ENCODE measurements around the gene SSR4.
A peak's percentile ranks its signal among the peaks of the same experiment; 100 is the strongest.

The SSR4 gene

DNA sequence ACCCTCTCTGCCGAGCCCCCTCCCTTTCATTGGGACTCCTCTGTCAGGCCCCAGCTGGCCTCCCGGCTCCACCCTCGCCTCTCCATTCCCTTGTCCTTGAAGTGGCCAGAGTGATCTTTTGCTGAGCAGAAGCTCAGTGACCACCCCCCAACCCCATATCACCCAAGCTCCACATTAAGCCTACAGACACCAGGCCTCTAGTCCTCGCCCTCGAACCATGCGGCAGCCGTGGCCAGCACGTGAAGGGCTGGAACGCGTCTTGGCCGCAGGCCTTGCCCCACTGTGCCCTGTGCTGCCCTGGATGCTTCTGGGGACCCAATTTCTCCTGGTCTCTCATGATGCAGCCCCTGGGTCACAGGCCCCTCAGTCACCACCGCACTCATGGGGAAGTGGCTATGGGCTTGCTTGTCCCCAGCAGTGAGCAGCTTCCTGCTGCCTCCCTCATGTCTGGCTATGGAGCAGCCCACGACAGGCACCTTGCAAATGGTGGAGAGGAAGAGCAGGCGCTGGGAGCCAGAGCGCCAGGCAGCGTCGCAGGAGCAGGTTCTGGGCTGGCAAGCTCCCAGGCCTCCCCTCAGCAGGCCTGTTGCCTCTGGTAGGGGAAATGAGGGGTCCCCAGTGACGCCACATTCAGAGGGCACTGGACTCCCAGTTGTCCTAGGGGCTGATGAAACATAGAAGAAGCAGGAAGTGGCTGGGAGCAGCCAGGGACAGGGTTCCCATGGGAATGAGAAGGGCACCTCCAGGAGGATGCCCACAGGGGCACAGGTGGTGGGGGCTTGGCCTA is 14.4 kb upstream of the SSR4 start:
- TF ChIP-seq, protein P1, sequence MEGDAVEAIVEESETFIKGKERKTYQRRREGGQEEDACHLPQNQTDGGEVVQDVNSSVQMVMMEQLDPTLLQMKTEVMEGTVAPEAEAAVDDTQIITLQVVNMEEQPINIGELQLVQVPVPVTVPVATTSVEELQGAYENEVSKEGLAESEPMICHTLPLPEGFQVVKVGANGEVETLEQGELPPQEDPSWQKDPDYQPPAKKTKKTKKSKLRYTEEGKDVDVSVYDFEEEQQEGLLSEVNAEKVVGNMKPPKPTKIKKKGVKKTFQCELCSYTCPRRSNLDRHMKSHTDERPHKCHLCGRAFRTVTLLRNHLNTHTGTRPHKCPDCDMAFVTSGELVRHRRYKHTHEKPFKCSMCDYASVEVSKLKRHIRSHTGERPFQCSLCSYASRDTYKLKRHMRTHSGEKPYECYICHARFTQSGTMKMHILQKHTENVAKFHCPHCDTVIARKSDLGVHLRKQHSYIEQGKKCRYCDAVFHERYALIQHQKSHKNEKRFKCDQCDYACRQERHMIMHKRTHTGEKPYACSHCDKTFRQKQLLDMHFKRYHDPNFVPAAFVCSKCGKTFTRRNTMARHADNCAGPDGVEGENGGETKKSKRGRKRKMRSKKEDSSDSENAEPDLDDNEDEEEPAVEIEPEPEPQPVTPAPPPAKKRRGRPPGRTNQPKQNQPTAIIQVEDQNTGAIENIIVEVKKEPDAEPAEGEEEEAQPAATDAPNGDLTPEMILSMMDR (conservative IDR thresholded peaks at IDR 0.05; ENCODE audit: low read depth, low read length) = no peak
- no peak overlapping the region for H3K4me3 ChIP-seq (ENCODE audit: low read length)
- no peak for DNase-seq (ENCODE audit: low read depth)

DNA sequence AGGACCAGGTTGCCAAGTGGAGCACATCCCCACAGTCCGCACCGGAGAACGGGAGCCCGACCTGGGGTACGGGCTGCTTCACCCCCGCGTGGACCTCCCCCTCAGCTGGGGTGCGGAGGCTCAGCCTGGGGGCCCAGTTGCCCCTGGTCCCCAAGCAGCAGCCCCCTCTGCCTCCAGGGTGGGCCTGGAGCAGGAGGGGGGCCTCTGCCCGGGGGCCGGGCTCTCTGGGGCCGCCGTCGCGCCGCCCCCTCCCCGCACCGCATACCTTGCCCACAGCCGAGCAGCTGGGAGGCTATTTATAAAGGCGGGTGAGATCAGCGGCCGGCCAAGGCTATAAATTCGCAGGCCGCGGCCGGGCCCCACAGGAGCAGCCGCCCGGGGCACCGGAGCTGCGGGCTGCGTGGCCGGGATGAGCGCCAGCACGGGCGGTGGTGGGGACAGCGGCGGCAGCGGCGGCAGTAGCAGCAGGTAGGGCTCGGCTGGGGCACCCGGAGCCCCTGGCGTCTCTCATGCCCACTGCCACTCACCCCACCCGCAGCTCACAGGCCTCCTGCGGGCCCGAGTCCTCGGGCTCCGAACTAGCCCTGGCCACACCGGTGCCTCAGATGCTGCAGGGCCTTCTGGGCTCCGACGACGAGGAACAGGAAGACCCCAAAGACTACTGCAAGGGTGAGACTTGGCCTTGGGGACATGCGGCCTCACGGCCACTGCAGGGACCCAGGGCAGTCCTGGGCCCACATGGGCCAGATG is 13.6 kb upstream of the SSR4 start, which contains the start of gene SRPK3:
SRPK3 (plus strand) TSS at position 364 of the 750 bp plus-strand sequence; CDS start at position 410, 46 bp downstream.
- DNase-seq (ENCODE audit: low read depth) = no peak
- TF ChIP-seq, protein P1 (conservative IDR thresholded peaks at IDR 0.05; ENCODE audit: low read depth, low read length) = no peak
- no peak within 1 kb of the TSS for H3K4me3 ChIP-seq (ENCODE audit: low read length)

DNA sequence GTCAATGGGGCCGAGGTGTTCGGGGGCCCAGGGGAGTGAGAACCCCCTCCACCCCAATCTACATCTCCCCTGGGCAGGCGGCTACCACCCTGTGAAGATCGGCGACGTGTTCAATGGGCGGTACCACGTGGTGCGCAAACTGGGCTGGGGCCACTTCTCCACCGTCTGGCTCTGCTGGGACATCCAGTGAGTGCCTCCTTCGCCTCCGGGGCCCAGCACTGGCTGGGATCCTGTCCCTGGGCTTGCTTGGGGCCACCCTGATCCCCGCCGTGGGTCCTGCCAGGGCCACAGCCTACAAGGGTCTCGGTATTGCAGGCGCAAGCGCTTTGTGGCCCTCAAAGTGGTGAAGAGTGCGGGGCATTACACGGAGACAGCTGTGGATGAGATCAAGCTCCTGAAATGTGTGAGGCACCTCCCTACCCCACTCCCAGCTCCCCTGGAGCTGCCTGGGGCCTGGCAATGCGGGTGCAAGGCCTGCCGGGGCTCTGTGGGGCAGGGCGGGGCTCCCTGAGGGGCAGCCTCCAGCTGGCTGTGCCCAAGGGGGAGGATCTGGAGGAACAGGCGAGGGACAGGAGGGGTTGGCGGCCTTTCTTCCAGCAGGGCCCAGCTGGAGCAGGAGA is 12.9 kb upstream of the SSR4 start:
- no peak for DNase-seq (ENCODE audit: low read depth)

DNA sequence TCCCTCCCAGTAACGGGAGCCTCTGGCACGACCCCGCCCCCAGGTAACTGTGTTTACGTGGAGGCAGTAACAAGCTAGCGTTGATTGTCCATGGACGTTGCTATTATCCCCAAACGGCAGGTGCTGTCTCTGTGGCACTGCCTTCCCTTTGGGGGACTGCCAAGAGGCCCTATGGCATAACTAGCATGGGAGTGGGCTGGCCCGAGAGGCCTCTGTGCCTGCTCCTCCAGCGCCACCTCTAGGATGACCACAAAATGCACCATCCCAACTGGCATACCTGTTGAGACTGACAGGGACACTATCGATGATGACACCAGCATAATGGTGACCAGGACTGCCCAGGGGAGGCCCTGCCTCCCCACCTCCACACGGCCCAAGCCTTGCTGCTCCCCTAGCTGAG is 12.2 kb upstream of the SSR4 start:
- TF ChIP-seq, protein P1 (conservative IDR thresholded peaks at IDR 0.05; ENCODE audit: low read depth, low read length) = peak; percentile 17
- no peak for DNase-seq (ENCODE audit: low read depth)
- no peak overlapping the region for H3K4me3 ChIP-seq (ENCODE audit: low read length)

More for the DNA sequence above, 12.9 kb upstream of the SSR4 start:
- H3K4me3 ChIP-seq (ENCODE audit: low read length) = no peak overlapping the region
- TF ChIP-seq, protein P1 (conservative IDR thresholded peaks at IDR 0.05; ENCODE audit: low read depth, low read length) = no peak

DNA sequence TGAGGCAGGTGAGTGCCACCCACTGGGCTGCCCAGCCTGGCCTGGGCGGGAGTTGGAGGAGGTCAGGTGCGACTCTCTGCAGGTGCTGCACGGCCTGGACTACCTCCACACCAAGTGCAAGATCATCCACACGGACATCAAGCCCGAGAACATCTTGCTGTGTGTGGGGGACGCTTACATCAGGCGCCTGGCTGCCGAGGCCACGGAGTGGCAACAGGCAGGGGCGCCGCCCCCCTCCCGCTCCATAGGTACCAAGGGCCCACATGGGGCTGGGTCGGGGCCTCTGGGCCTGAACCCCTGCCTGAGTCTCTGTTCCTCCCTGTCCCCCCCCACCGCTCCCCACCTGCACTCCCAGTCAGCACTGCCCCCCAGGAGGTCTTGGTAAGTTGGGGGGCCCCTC is 11.6 kb upstream of the SSR4 start:
- no peak for DNase-seq (ENCODE audit: low read depth)
- TF ChIP-seq, protein P1 (conservative IDR thresholded peaks at IDR 0.05; ENCODE audit: low read depth, low read length) = no peak
- H3K4me3 ChIP-seq (ENCODE audit: low read length) = no peak overlapping the region

DNA sequence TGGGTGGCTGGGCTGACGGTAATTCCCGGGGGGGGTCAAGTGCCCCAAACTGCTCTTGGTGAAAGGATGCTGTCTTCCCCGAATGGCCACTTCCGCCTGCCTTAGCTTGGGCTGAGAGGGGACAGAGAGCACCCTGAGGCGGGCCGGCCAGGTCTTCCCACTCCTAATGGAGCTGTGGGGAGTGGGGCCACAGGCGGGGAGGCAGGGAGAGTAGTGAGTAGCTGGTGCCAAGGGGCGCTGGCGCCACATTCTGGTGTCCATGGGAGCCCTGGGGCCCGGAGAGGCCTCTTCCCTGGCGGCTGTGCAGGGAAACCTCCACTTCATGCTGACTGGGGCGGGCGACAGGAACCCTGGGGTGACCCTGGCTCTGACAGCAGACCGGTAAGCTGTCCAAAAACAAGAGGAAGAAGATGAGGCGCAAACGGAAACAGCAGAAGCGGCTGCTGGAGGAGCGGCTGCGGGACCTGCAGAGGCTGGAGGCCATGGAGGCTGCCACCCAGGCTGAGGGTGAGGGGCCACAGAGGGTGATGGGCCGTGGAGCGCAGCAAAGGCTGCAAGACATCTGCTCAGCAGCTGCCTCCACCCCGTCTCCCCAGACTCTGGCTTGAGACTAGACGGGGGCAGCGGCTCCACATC is 11.0 kb upstream of the SSR4 start:
- H3K4me3 ChIP-seq (ENCODE audit: low read length) = no peak overlapping the region
- TF ChIP-seq, protein P1 (conservative IDR thresholded peaks at IDR 0.05; ENCODE audit: low read depth, low read length) = no peak
- no peak for DNase-seq (ENCODE audit: low read depth)

Data from retinal pigment epithelial cell (primary cell).